Measurements from ENCODE around the gene RGS7.
"Not testable (repeated sequence)": the region's sequence is repeated elsewhere in the genome, so short reads cannot be mapped to it uniquely, and the experiment has no call there.

RGS7 gene

DNA sequence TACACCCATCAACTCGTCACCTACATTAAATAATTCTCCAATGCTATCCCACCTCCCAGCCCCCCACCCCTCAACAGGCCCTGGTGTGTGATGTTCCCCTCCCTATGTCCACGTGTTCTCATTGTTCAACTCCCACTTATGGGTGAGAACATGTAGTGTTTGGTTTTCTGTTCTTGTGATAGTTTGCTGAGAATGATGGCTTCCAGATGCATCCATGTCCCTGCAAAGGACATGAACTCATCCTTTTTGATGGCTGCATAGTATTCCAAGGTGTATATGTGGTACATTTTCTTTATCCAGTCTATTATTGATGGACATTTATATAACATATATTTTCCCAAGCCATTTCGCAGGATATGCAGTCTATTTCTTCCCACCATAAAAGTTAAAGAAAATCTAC lies 132.8 kb downstream of the RGS7 start:
- H3K4me1 Mint-ChIP-seq; DNase-seq; H3K4me3 Mint-ChIP-seq; ATAC-seq; H3K36me3 Mint-ChIP-seq (ENCODE audit: low read depth); H3K27me3 Mint-ChIP-seq; H3K27ac Mint-ChIP-seq: not testable (repeated sequence)
- peaks cover 13% of the 10 kb centered on the region for H3K9me3 Mint-ChIP-seq

- not testable (repeated sequence) for ATAC-seq; DNase-seq; H3K4me1 Mint-ChIP-seq; H3K27me3 Mint-ChIP-seq; H3K4me3 Mint-ChIP-seq; H3K27ac Mint-ChIP-seq; H3K36me3 Mint-ChIP-seq (ENCODE audit: low read depth)
- H3K9me3 Mint-ChIP-seq: peaks cover 13% of the 10 kb centered on the region
These were observed 134.2 kb downstream of the RGS7 start for GRCh38 chr1:241222813-241223212.

- no peak for ATAC-seq
- no peak overlapping the region for H3K27ac Mint-ChIP-seq
- H3K4me3 Mint-ChIP-seq: no peak overlapping the region
- no peak for DNase-seq
- no peaks in the 10 kb centered on the region for H3K4me1 Mint-ChIP-seq
- peaks cover 13% of the 10 kb centered on the region for H3K9me3 Mint-ChIP-seq
- H3K27me3 Mint-ChIP-seq: no peaks in the 10 kb centered on the region
- H3K36me3 Mint-ChIP-seq (ENCODE audit: low read depth): no peaks in the 10 kb centered on the region
These were observed 135.7 kb downstream of the RGS7 start for GRCh38 chr1:241221319-241221718.

- ATAC-seq; H3K36me3 Mint-ChIP-seq (ENCODE audit: low read depth); H3K4me1 Mint-ChIP-seq; H3K27ac Mint-ChIP-seq; H3K4me3 Mint-ChIP-seq; H3K27me3 Mint-ChIP-seq; DNase-seq: not testable (repeated sequence)
- H3K9me3 Mint-ChIP-seq: peaks cover 13% of the 10 kb centered on the region
These were observed 136.1 kb downstream of the RGS7 start for GRCh38 chr1:241220913-241221312.

- Mint-ChIP-seq H3K4me1 (no peaks in the 10 kb centered on the region), H3K36me3 (ENCODE audit: low read depth) (no peaks in the 10 kb centered on the region)
- no peak for ATAC-seq
These were observed 137.6 kb downstream of the RGS7 start for GRCh38 chr1:241219449-241219848.

GRCh38 chr1:241217516-241217915 lies 139.5 kb downstream of the RGS7 start:
- Mint-ChIP-seq H3K4me1 (no peaks in the 10 kb centered on the region), H3K27ac (no peak overlapping the region), H3K36me3 (ENCODE audit: low read depth) (no peaks in the 10 kb centered on the region), H3K27me3 (no peaks in the 10 kb centered on the region), H3K9me3 (peaks cover 7% of the 10 kb centered on the region), H3K4me3 (no peak overlapping the region)
- DNase-seq (no peak), ATAC-seq (no peak)

More at GRCh38 chr1:241219449-241219848, 137.6 kb downstream of the RGS7 start:
- Mint-ChIP-seq H3K9me3 (peaks cover 13% of the 10 kb centered on the region), H3K4me3 (no peak overlapping the region), H3K27me3 (no peaks in the 10 kb centered on the region), H3K27ac (no peak overlapping the region)
- DNase-seq: no peak

GRCh38 chr1:241215683-241216082 lies 141.3 kb downstream of the RGS7 start:
- H3K36me3 Mint-ChIP-seq (ENCODE audit: low read depth): no peaks in the 10 kb centered on the region
- no peak overlapping the region for H3K27ac Mint-ChIP-seq
- ATAC-seq (no peak), DNase-seq (no peak)
- H3K27me3 Mint-ChIP-seq: no peaks in the 10 kb centered on the region
- peaks cover 2% of the 10 kb centered on the region for H3K9me3 Mint-ChIP-seq
- no peak overlapping the region for H3K4me3 Mint-ChIP-seq
- no peaks in the 10 kb centered on the region for H3K4me1 Mint-ChIP-seq

GRCh38 chr1:241215203-241215602 lies 141.8 kb downstream of the RGS7 start:
- Mint-ChIP-seq H3K4me1 (no peaks in the 10 kb centered on the region), H3K9me3 (no peaks in the 10 kb centered on the region), H3K27ac (no peak overlapping the region), H3K36me3 (ENCODE audit: low read depth) (no peaks in the 10 kb centered on the region), H3K27me3 (no peaks in the 10 kb centered on the region), H3K4me3 (no peak overlapping the region)
- ATAC-seq: no peak
- DNase-seq: no peak

DNA sequence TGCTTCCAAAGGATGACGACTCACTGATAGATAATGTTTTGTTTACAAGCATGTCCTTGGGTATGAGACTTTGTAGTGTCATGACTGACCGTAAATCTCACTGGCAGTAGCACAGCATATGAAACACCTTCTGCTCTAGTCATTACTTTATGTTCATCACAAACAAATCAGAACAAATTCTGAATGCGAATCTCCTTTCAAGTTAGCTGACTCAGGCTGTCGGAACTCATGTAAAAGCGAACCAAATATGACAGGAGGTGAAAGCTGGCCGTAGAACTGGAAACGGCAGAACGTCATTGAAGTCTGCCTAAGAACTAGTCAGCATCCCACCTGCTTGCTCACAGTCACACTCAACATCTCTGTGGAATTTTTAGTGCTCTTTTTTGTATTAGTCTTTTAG lies 143.9 kb downstream of the RGS7 start:
- H3K27me3 Mint-ChIP-seq: no peaks in the 10 kb centered on the region
- DNase-seq (no peak), ATAC-seq (no peak)
- H3K4me1 Mint-ChIP-seq: no peaks in the 10 kb centered on the region
- H3K4me3 Mint-ChIP-seq: no peak overlapping the region
- H3K27ac Mint-ChIP-seq: no peak overlapping the region
- no peaks in the 10 kb centered on the region for H3K36me3 Mint-ChIP-seq (ENCODE audit: low read depth)
- H3K9me3 Mint-ChIP-seq: no peaks in the 10 kb centered on the region

DNA sequence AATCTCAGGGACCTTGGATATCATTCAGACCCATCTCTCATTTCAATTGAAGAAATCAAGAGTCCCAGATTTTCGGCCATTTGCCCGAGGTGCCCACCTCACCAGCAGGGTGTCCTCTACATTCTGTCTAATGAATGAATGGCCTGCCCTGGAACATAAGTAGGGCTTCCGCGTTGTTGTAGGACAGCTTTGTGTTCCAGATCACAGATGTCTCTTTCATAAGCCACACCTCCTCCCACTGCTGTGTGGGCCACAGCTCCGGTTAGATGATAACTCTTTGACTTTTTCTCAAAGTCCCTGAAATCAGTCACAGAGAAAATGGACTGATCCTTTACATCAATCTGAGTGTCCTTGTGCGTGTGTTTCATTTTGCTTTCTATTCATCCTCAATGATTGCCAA lies 144.4 kb downstream of the RGS7 start:
- ATAC-seq: no peak
- Mint-ChIP-seq H3K36me3 (ENCODE audit: low read depth) (no peaks in the 10 kb centered on the region), H3K4me3 (no peak overlapping the region), H3K9me3 (no peaks in the 10 kb centered on the region), H3K4me1 (no peaks in the 10 kb centered on the region), H3K27me3 (no peaks in the 10 kb centered on the region), H3K27ac (no peak overlapping the region)
- no peak for DNase-seq

GRCh38 chr1:241208910-241209379 lies 148.1 kb downstream of the RGS7 start:
- ATAC-seq (no peak), DNase-seq (no peak)
- Mint-ChIP-seq H3K4me1 (no peaks in the 10 kb centered on the region), H3K36me3 (ENCODE audit: low read depth) (no peaks in the 10 kb centered on the region), H3K27ac (no peak overlapping the region), H3K4me3 (no peak overlapping the region), H3K9me3 (peaks cover 8% of the 10 kb centered on the region), H3K27me3 (no peaks in the 10 kb centered on the region)

DNA sequence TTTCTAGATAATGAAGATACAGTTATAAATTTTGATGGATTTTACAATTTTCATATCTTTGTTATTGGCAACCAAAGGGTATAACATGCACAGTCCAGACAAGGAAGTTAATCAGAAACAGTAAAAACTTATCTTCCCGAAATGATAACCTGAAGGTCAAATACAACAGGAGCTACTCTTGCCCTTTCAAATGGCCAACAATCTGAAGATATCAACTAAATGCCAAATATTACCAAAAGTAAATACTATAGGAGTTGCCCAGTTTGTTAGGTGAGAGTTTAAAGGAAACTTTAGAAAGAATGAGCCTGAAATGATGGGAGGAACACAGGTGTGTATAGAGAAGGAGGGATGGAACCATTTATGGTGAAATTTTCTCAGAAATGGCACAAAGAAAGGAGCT lies 153.2 kb downstream of the RGS7 start:
- Mint-ChIP-seq H3K4me1 (no peaks in the 10 kb centered on the region), H3K36me3 (ENCODE audit: low read depth) (no peaks in the 10 kb centered on the region), H3K9me3 (peaks cover 8% of the 10 kb centered on the region), H3K27me3 (no peaks in the 10 kb centered on the region), H3K4me3 (no peak overlapping the region), H3K27ac (no peak overlapping the region)
- DNase-seq (no peak), ATAC-seq (no peak)

- no peaks in the 10 kb centered on the region for H3K27me3 Mint-ChIP-seq
- no peak for ATAC-seq
- DNase-seq: no peak
- no peak overlapping the region for H3K27ac Mint-ChIP-seq
- no peak overlapping the region for H3K4me3 Mint-ChIP-seq
- H3K4me1 Mint-ChIP-seq: no peaks in the 10 kb centered on the region
- H3K9me3 Mint-ChIP-seq: peaks cover 8% of the 10 kb centered on the region
- no peaks in the 10 kb centered on the region for H3K36me3 Mint-ChIP-seq (ENCODE audit: low read depth)
These were observed 154.6 kb downstream of the RGS7 start for GRCh38 chr1:241202401-241202800.

DNA sequence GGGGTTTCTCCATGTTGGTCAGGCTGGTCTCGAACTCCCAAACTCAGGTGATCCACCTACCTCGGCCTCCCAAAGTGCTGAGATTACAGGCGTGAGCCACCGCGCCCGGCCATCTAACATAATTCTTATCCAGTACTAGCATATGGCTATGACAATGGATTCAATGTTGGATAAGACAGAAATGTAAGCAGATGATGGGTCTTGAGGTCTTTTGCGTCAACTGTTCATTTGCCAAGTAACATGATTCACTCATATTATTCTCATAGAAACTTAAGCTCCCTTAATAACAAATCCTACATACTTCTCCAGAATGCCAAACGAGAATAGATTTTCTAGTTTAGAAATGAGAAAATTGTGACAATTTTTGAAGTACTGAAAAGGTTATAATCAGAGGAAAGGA lies 170.3 kb downstream of the RGS7 start:
- Mint-ChIP-seq H3K9me3 (peaks cover 14% of the 10 kb centered on the region), H3K27ac (no peak overlapping the region), H3K4me3 (no peak overlapping the region), H3K4me1 (no peaks in the 10 kb centered on the region), H3K36me3 (ENCODE audit: low read depth) (no peaks in the 10 kb centered on the region), H3K27me3 (no peaks in the 10 kb centered on the region)
- DNase-seq (no peak), ATAC-seq (no peak)

GRCh38 chr1:241181971-241182370 lies 175.0 kb downstream of the RGS7 start:
- no peak overlapping the region for H3K4me3 Mint-ChIP-seq
- no peaks in the 10 kb centered on the region for H3K36me3 Mint-ChIP-seq (ENCODE audit: low read depth)
- no peaks in the 10 kb centered on the region for H3K4me1 Mint-ChIP-seq
- DNase-seq (no peak), ATAC-seq (no peak)
- H3K27ac Mint-ChIP-seq: no peak overlapping the region
- H3K9me3 Mint-ChIP-seq: peaks cover 16% of the 10 kb centered on the region
- H3K27me3 Mint-ChIP-seq: no peaks in the 10 kb centered on the region

GRCh38 chr1:241181471-241181870 lies 175.5 kb downstream of the RGS7 start:
- no peak for ATAC-seq
- H3K27ac Mint-ChIP-seq: no peak overlapping the region
- no peak for DNase-seq
- peaks cover 16% of the 10 kb centered on the region for H3K9me3 Mint-ChIP-seq
- H3K27me3 Mint-ChIP-seq: no peaks in the 10 kb centered on the region
- no peaks in the 10 kb centered on the region for H3K4me1 Mint-ChIP-seq
- no peak overlapping the region for H3K4me3 Mint-ChIP-seq
- H3K36me3 Mint-ChIP-seq (ENCODE audit: low read depth): no peaks in the 10 kb centered on the region

Data from activated naive CD8-positive, alpha-beta T cell treated with anti-CD3 and anti-CD28 coated beads, Interleukin-2, amount 50 U/mL, for 24 hours (primary cell).